GM21360 (cell line): Measurements from ENCODE around the gene C1orf35.

Experiments used
- ATAC-seq: cut with Tn5 transposase; IDR thresholded peaks from one replicate; pipeline ENCODE4 v1.9.1; 2021; ENCODE audit warnings: mild to moderate bottlenecking, moderate library complexity; ENCODE audit not compliant: unreplicated experiment

The C1orf35 gene

GRCh38 chr1:228095938-228096337 lies 7.2 kb downstream of the C1orf35 start:
- no peak for ATAC-seq

GRCh38 chr1:228095161-228095560 lies 8.0 kb downstream of the C1orf35 start:
- ATAC-seq: no peak

GRCh38 chr1:228094432-228095016 lies 8.6 kb downstream of the C1orf35 start:
- ATAC-seq: no peak

GRCh38 chr1:228093050-228093906 lies 9.8 kb downstream of the C1orf35 start:
- no peak for ATAC-seq

- no peak for ATAC-seq
Observed at GRCh38 chr1:228092342-228093049, 10.6 kb downstream of the C1orf35 start.

GRCh38 chr1:228091084-228091483 lies 12.0 kb downstream of the C1orf35 start:
- no peak for ATAC-seq

GRCh38 chr1:228090613-228091081 lies 12.5 kb downstream of the C1orf35 start:
- no peak for ATAC-seq

GRCh38 chr1:228089519-228090380 lies 13.4 kb downstream of the C1orf35 start:
- ATAC-seq: no peak

- no peak for ATAC-seq
Observed at GRCh38 chr1:228088586-228089498, 14.3 kb downstream of the C1orf35 start.

GRCh38 chr1:228087771-228088251 lies 15.3 kb downstream of the C1orf35 start:
- ATAC-seq: no peak

- no peak for ATAC-seq
Observed at GRCh38 chr1:228085287-228085951, 17.7 kb downstream of the C1orf35 start.

- no peak for ATAC-seq
Observed at GRCh38 chr1:228084797-228085196, 18.3 kb downstream of the C1orf35 start.

- ATAC-seq: no peak
Observed at GRCh38 chr1:228084325-228084724, 18.8 kb downstream of the C1orf35 start.

- ATAC-seq: no peak
Observed at GRCh38 chr1:228083871-228084278, 19.2 kb downstream of the C1orf35 start.

GRCh38 chr1:228082918-228083870 lies 19.9 kb downstream of the C1orf35 start:
- no peak for ATAC-seq

- peak; percentile 77 for ATAC-seq
Observed at GRCh38 chr1:228082214-228082917, 20.8 kb downstream of the C1orf35 start, which contains the start of gene ARF1. Gene ARF1, plus strand, starts transcription at chr1:228082708. Its CDS starts 14,407 bp downstream, at chr1:228097115.

- peak; percentile 19 for ATAC-seq
Observed at GRCh38 chr1:228081578-228082213, 21.4 kb downstream of the C1orf35 start.
